ENCODE measurements around the gene IRF4.

The IRF4 gene

GRCh38 chr6:421211-421610 lies 29.7 kb downstream of the IRF4 start:
- no peak overlapping the region for H3K27ac ChIP-seq (ENCODE audit: low read depth, low read length)

GRCh38 chr6:422433-423054 lies 31.0 kb downstream of the IRF4 start:
- Histone ChIP-seq H3F3A (ENCODE audit: insufficient read depth) (no peaks in the 10 kb centered on the region), H3K79me2 (ENCODE audit: insufficient read depth, low read length) (no peaks in the 10 kb centered on the region), H3K4me2 (ENCODE audit: low read depth, low read length, poor library complexity, severe bottlenecking) (no peak overlapping the region), H3K4me3 (ENCODE audit: insufficient read depth, low read length, poor library complexity, severe bottlenecking) (no peak overlapping the region), H2AFZ (ENCODE audit: low read depth, low read length, severe bottlenecking) (no peak overlapping the region), H3K36me3 (ENCODE audit: low read length) (no peaks in the 10 kb centered on the region), H3K9ac (ENCODE audit: low read length) (no peak overlapping the region), H3K9me2 (replicated peaks; ENCODE audit: insufficient read depth, low read length) (no peaks in the 10 kb centered on the region), H4K20me1 (ENCODE audit: low read depth, low read length) (no peaks in the 10 kb centered on the region), H3K27ac (ENCODE audit: low read depth, low read length) (no peak overlapping the region), H3K27me3 (ENCODE audit: low read length) (no peaks in the 10 kb centered on the region), H3K9me3 (ENCODE audit: insufficient read depth, low read length) (no peaks in the 10 kb centered on the region)
- TF ChIP-seq EZH2phosphoT487 (conservative IDR thresholded peaks at IDR 0.05; ENCODE audit: low read length): no peak
- no peak for TF ChIP-seq CTCF (IDR thresholded peaks at IDR 0.05; ENCODE audit: insufficient read depth, low read length, poor library complexity, severe bottlenecking)

More at GRCh38 chr6:421211-421610, 29.7 kb downstream of the IRF4 start:
- no peak overlapping the region for H3K4me3 ChIP-seq (ENCODE audit: insufficient read depth, low read length, poor library complexity, severe bottlenecking)
- H4K20me1 ChIP-seq (ENCODE audit: low read depth, low read length): no peaks in the 10 kb centered on the region
- no peaks in the 10 kb centered on the region for H3K9me3 ChIP-seq (ENCODE audit: insufficient read depth, low read length)
- H3K9ac ChIP-seq (ENCODE audit: low read length): no peak overlapping the region
- no peaks in the 10 kb centered on the region for H3K27me3 ChIP-seq (ENCODE audit: low read length)
- H3K36me3 ChIP-seq (ENCODE audit: low read length): no peaks in the 10 kb centered on the region
- H3K9me2 ChIP-seq (replicated peaks; ENCODE audit: insufficient read depth, low read length): no peaks in the 10 kb centered on the region
- H2AFZ ChIP-seq (ENCODE audit: low read depth, low read length, severe bottlenecking): no peak overlapping the region
- no peaks in the 10 kb centered on the region for H3F3A ChIP-seq (ENCODE audit: insufficient read depth)
- H3K4me2 ChIP-seq (ENCODE audit: low read depth, low read length, poor library complexity, severe bottlenecking): no peak overlapping the region
- TF ChIP-seq EZH2phosphoT487 (conservative IDR thresholded peaks at IDR 0.05; ENCODE audit: low read length): no peak
- no peak for TF ChIP-seq CTCF (IDR thresholded peaks at IDR 0.05; ENCODE audit: insufficient read depth, low read length, poor library complexity, severe bottlenecking)
- H3K79me2 ChIP-seq (ENCODE audit: insufficient read depth, low read length): no peaks in the 10 kb centered on the region

GRCh38 chr6:423055-423798 lies 31.7 kb downstream of the IRF4 start:
- Histone ChIP-seq H3K9ac (ENCODE audit: low read length) (no peak overlapping the region), H3K27ac (ENCODE audit: low read depth, low read length) (no peak overlapping the region), H4K20me1 (ENCODE audit: low read depth, low read length) (no peaks in the 10 kb centered on the region), H3K4me3 (ENCODE audit: insufficient read depth, low read length, poor library complexity, severe bottlenecking) (no peak overlapping the region), H3K9me2 (replicated peaks; ENCODE audit: insufficient read depth, low read length) (no peaks in the 10 kb centered on the region), H3K9me3 (ENCODE audit: insufficient read depth, low read length) (no peaks in the 10 kb centered on the region), H3K4me2 (ENCODE audit: low read depth, low read length, poor library complexity, severe bottlenecking) (no peak overlapping the region), H2AFZ (ENCODE audit: low read depth, low read length, severe bottlenecking) (no peak overlapping the region), H3K27me3 (ENCODE audit: low read length) (no peaks in the 10 kb centered on the region), H3K36me3 (ENCODE audit: low read length) (no peaks in the 10 kb centered on the region), H3F3A (ENCODE audit: insufficient read depth) (no peaks in the 10 kb centered on the region), H3K79me2 (ENCODE audit: insufficient read depth, low read length) (no peaks in the 10 kb centered on the region)
- TF ChIP-seq EZH2phosphoT487 (conservative IDR thresholded peaks at IDR 0.05; ENCODE audit: low read length) (no peak), CTCF (IDR thresholded peaks at IDR 0.05; ENCODE audit: insufficient read depth, low read length, poor library complexity, severe bottlenecking) (no peak)
